HG03460 (cell line): ENCODE data around the gene TMEM126B.
"Not testable (repeated sequence)": the region's sequence is repeated elsewhere in the genome, so short reads cannot be mapped to it uniquely, and the experiment has no call there.

Source experiments
- ATAC-seq: cut with Tn5 transposase; IDR thresholded peaks from one replicate; pipeline ENCODE4 v1.9.1; 2021; ENCODE audit not compliant: unreplicated experiment

TMEM126B gene

GRCh38 chr11:85647604-85648299 is 19.4 kb downstream of the TMEM126B start, which contains the start of gene TMEM126A:
TSS of gene TMEM126A (plus strand) at chr11:85647967. CDS start at chr11:85650256, 2,289 bp downstream.
- ATAC-seq: peak; percentile 100

GRCh38 chr11:85651118-85651517 is 22.7 kb downstream of the TMEM126B start:
- no peak for ATAC-seq

GRCh38 chr11:85652786-85653447 is 24.5 kb downstream of the TMEM126B start:
- ATAC-seq: no peak

GRCh38 chr11:85654343-85654742 is 25.9 kb downstream of the TMEM126B start:
- not testable (repeated sequence) for ATAC-seq

- ATAC-seq: no peak
These were observed 28.4 kb downstream of the TMEM126B start for GRCh38 chr11:85656777-85657176.

GRCh38 chr11:85658180-85658579 is 29.8 kb downstream of the TMEM126B start:
- ATAC-seq: no peak

GRCh38 chr11:85661972-85662664 is 33.7 kb downstream of the TMEM126B start:
- no peak for ATAC-seq

GRCh38 chr11:85663080-85663752 is 34.8 kb downstream of the TMEM126B start:
- ATAC-seq: no peak

GRCh38 chr11:85663753-85664614 is 35.6 kb downstream of the TMEM126B start:
- ATAC-seq: peak; percentile 72

GRCh38 chr11:85664615-85665481 is 36.5 kb downstream of the TMEM126B start, which contains the start of gene CREBZF:
TSS of gene CREBZF (minus strand) at chr11:85665129. CDS start at chr11:85664875, 254 bp downstream.
- ATAC-seq: peak; percentile 86

GRCh38 chr11:85665733-85666132 is 37.3 kb downstream of the TMEM126B start:
- ATAC-seq: no peak

GRCh38 chr11:85666687-85667086 is 38.3 kb downstream of the TMEM126B start:
- no peak for ATAC-seq

GRCh38 chr11:85668157-85668556 is 39.8 kb downstream of the TMEM126B start:
- no peak for ATAC-seq

GRCh38 chr11:85670949-85671663 is 42.7 kb downstream of the TMEM126B start:
- ATAC-seq: not testable (repeated sequence)

GRCh38 chr11:85672105-85672902 is 43.9 kb downstream of the TMEM126B start:
- no peak for ATAC-seq

GRCh38 chr11:85673393-85673792 is 45.0 kb downstream of the TMEM126B start:
- ATAC-seq: no peak

GRCh38 chr11:85679576-85679975 is 51.2 kb downstream of the TMEM126B start:
- no peak for ATAC-seq

- ATAC-seq: no peak
These were observed 52.5 kb downstream of the TMEM126B start for GRCh38 chr11:85680897-85681296.
